OCI-LY1 (cell line): ENCODE measurements around the gene SOCS1.

Experiments used
- H2AFZ ChIP-seq: fragments of 200-600 bp; sonication (generic), shearing (Covaris generic); 2 replicates; pipeline ENCODE4 v1.6.0; 2014; ENCODE audit warnings: antibody characterized with exemption, mild to moderate bottlenecking, low read length
- H3F3A ChIP-seq: fragments of 200-600 bp; sonication (generic), shearing (Covaris generic); 2 replicates; pipeline ENCODE4 v1.6.0; 2014; ENCODE audit warnings: mild to moderate bottlenecking, antibody characterized with exemption, low read length, moderate library complexity; ENCODE audit not compliant: insufficient read depth
- H3K27ac ChIP-seq: fragments of 200-600 bp; sonication (generic); 2 replicates; pipeline ENCODE4 v1.5.1; 2014; ENCODE audit warnings: low read length, mixed run types, mild to moderate bottlenecking, low read depth; ENCODE audit not compliant: poor library complexity, severe bottlenecking
- H3K27me3 ChIP-seq: fragments of 200-600 bp; sonication (generic); 2 replicates; pipeline ENCODE4 v1.6.0; 2014; ENCODE audit warnings: antibody characterized with exemption, mild to moderate bottlenecking, low read length, moderate library complexity; ENCODE audit not compliant: insufficient read depth
- H3K36me3 ChIP-seq: fragments of 200-600 bp; sonication (generic); 2 replicates; pipeline ENCODE4 v1.6.1; 2014; ENCODE audit warnings: mild to moderate bottlenecking, antibody characterized with exemption, low read length, moderate library complexity, mixed read lengths; ENCODE audit not compliant: insufficient read depth
- H3K4me1 ChIP-seq: fragments of 200-600 bp; sonication (generic); 2 replicates; pipeline ENCODE4 v1.5.1; 2014; ENCODE audit warnings: mild to moderate bottlenecking, low read length, moderate library complexity; ENCODE audit not compliant: insufficient read depth, severe bottlenecking
- H3K4me2 ChIP-seq: fragments of 200-600 bp; sonication (generic), shearing (Covaris generic); 2 replicates; pipeline ENCODE4 v1.6.1; 2014; ENCODE audit warnings: low read length
- H3K4me3 ChIP-seq: fragments of 200-600 bp; sonication (generic); 2 replicates; pipeline ENCODE4 v1.5.1; 2014; ENCODE audit warnings: low read length, low read depth, mild to moderate bottlenecking, mixed read lengths; ENCODE audit not compliant: poor library complexity, severe bottlenecking
- H3K79me2 ChIP-seq: fragments of 200-600 bp; shearing (Covaris generic); 2 replicates; pipeline ENCODE4 v1.6.1; 2016; ENCODE audit warnings: mixed run types, low read length, mixed read lengths; ENCODE audit not compliant: insufficient read depth
- H3K9ac ChIP-seq: fragments of 200-600 bp; sonication (generic), shearing (Covaris generic); 2 replicates; pipeline ENCODE4 v1.6.1; 2014; ENCODE audit warnings: mild to moderate bottlenecking, low read length, mixed read lengths
- H3K9me2 ChIP-seq: fragments of 200-600 bp; sonication (generic), shearing (Covaris generic); 2 replicates; pipeline ENCODE4 v1.6.1; 2014; ENCODE audit warnings: low read depth, mild to moderate bottlenecking, low read length, mixed read lengths
- H3K9me3 ChIP-seq: fragments of 200-600 bp; shearing (Covaris generic); 2 replicates; pipeline ENCODE4 v1.6.1; 2014; ENCODE audit warnings: low read length, mixed read lengths
- H4K20me1 ChIP-seq: fragments of 200-600 bp; sonication (generic), shearing (Covaris generic); 2 replicates; pipeline ENCODE4 v1.6.0; 2016; ENCODE audit warnings: mild to moderate bottlenecking, low read length; ENCODE audit not compliant: insufficient read depth
- EZH2 ChIP-seq: fragments of 200-600 bp; sonication (generic), shearing (Covaris generic); IDR thresholded peaks from 2 replicates; pipeline ENCODE4 v1.8.0; 2017; ENCODE audit warnings: borderline replicate concordance, mixed run types, mild to moderate bottlenecking, antibody characterized with exemption, low read length, moderate library complexity, mixed read lengths
- TF ChIP-seq, protein P1 (sequence below): fragments of 200-600 bp; sonication (generic), shearing (Covaris generic); IDR thresholded peaks from 2 replicates; pipeline ENCODE4 v1.5.1; 2017; ENCODE audit warnings: mild to moderate bottlenecking, antibody characterized with exemption, low read length, moderate library complexity, mixed read lengths

Gene SOCS1

DNA sequence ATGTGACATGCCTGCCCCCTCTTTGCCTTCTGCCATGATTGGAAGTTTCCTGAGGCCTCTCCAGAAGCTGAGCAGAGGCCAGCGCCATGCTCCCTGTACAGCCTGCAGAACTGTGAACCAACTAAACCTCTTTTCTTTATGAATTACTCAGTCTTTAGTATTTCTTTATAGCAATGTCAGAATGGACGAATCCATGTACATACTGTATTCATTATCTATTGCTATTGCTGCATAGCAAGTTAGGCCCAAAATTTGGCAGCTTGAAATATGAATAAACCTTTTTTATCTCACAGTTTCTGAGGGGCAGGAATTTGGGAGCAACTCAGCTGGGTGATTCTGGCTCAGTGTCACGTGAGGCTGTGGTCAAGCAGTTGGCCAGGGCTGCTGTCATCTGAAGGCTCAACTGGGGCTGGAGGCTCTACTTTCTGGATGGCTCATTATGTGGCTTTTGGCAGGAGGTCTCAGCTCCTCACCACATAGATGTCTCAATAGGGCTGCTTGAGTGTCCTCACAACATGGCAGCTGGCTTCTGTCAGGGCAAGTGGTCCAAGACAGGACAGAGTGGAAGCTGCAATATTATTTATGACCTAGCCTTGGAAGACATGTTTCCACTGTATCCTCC, 40.0 kb downstream of the SOCS1 start:
- Histone ChIP-seq H3K9me2 (no peaks in the 10 kb centered on the region), H3K9me3 (peaks cover 16% of the 10 kb centered on the region), H3K79me2 (no peaks in the 10 kb centered on the region), H3K27me3 (peaks cover 4% of the 10 kb centered on the region), H3K4me1 (no peaks in the 10 kb centered on the region), H2AFZ (no peak overlapping the region), H4K20me1 (no peaks in the 10 kb centered on the region), H3K9ac (no peak overlapping the region), H3F3A (no peaks in the 10 kb centered on the region), H3K4me2 (no peak overlapping the region), H3K4me3 (no peak overlapping the region), H3K27ac (no peak overlapping the region), H3K36me3 (no peaks in the 10 kb centered on the region; the same call in 1 of the 2 replicates)
- TF ChIP-seq, protein P1, sequence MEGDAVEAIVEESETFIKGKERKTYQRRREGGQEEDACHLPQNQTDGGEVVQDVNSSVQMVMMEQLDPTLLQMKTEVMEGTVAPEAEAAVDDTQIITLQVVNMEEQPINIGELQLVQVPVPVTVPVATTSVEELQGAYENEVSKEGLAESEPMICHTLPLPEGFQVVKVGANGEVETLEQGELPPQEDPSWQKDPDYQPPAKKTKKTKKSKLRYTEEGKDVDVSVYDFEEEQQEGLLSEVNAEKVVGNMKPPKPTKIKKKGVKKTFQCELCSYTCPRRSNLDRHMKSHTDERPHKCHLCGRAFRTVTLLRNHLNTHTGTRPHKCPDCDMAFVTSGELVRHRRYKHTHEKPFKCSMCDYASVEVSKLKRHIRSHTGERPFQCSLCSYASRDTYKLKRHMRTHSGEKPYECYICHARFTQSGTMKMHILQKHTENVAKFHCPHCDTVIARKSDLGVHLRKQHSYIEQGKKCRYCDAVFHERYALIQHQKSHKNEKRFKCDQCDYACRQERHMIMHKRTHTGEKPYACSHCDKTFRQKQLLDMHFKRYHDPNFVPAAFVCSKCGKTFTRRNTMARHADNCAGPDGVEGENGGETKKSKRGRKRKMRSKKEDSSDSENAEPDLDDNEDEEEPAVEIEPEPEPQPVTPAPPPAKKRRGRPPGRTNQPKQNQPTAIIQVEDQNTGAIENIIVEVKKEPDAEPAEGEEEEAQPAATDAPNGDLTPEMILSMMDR: no peak
- no peak for TF ChIP-seq EZH2

DNA sequence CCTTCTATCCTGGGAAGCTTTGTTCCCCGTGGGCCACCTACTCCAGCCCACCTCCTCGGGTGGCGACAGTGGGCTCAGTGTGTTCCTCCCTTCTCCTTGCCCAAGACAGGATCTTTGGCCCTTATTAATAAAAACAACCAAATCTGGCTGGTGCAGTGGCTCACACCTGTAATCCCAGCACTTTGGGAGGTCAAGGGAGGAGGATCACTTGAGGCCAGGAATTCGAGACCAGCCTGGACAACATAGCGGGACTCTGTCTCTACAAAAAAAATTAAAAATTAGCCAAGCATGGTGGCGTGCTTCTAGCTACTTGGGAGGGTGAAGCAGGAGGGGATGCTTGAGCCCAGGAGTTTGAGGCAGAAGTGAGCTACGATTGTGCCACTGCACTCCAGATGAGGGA, 42.2 kb downstream of the SOCS1 start:
- Histone ChIP-seq H3K4me1 (no peaks in the 10 kb centered on the region), H3K9me2 (no peaks in the 10 kb centered on the region), H3K36me3 (no peaks in the 10 kb centered on the region; the same call in 1 of the 2 replicates), H3K79me2 (no peaks in the 10 kb centered on the region), H3K4me3 (no peak overlapping the region), H3K4me2 (no peak overlapping the region), H3K27ac (no peak overlapping the region), H3F3A (no peaks in the 10 kb centered on the region), H4K20me1 (no peaks in the 10 kb centered on the region), H2AFZ (no peak overlapping the region), H3K27me3 (peaks cover 10% of the 10 kb centered on the region), H3K9me3 (peaks cover 10% of the 10 kb centered on the region), H3K9ac (no peak overlapping the region)
- no peak for TF ChIP-seq EZH2
- TF ChIP-seq, protein P1: no peak

DNA sequence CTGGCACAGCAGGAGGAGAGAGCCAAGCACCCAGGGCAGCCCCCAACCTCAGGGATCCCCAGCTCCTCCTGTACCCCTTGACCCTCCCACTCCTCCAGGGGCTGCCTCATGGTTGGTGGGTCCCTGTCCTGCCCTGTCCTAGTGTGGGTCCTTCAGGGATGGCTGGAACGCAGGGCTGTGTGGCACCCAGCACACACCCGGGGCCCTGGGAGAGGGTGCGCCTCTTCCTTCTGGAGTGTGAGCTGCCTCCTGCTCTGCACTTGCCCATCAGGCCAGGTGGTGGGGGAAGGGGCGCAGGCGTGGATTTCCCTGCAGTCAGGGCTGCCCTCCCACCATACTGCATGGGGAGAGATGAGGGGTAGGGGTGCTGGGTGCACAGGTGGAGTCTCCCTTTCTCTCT, 42.6 kb downstream of the SOCS1 start:
- no peaks in the 10 kb centered on the region for H3K79me2 ChIP-seq
- no peaks in the 10 kb centered on the region for H3K4me1 ChIP-seq
- no peak overlapping the region for H3K27ac ChIP-seq
- no peaks in the 10 kb centered on the region for H3K9me2 ChIP-seq
- no peak overlapping the region for H3K4me3 ChIP-seq
- TF ChIP-seq, protein P1: no peak
- TF ChIP-seq EZH2: no peak
- no peaks in the 10 kb centered on the region; the same call in 1 of the 2 replicates for H3K36me3 ChIP-seq
- H3K4me2 ChIP-seq: no peak overlapping the region
- H3F3A ChIP-seq: no peaks in the 10 kb centered on the region
- H3K27me3 ChIP-seq: peaks cover 12% of the 10 kb centered on the region
- H3K9ac ChIP-seq: no peak overlapping the region
- peaks cover 5% of the 10 kb centered on the region for H3K9me3 ChIP-seq
- H4K20me1 ChIP-seq: no peaks in the 10 kb centered on the region
- H2AFZ ChIP-seq: no peak overlapping the region
